HG03108 (cell line): ENCODE results near the gene ICAM2.
"Not testable (repeated sequence)": the region's sequence is repeated elsewhere in the genome, so short reads cannot be mapped to it uniquely, and the experiment has no call there.

Experiments used
- ATAC-seq: cut with Tn5 transposase; IDR thresholded peaks from one replicate; pipeline ENCODE4 v1.9.1; 2021; ENCODE audit warnings: moderate library complexity; ENCODE audit not compliant: unreplicated experiment

ICAM2 gene

DNA sequence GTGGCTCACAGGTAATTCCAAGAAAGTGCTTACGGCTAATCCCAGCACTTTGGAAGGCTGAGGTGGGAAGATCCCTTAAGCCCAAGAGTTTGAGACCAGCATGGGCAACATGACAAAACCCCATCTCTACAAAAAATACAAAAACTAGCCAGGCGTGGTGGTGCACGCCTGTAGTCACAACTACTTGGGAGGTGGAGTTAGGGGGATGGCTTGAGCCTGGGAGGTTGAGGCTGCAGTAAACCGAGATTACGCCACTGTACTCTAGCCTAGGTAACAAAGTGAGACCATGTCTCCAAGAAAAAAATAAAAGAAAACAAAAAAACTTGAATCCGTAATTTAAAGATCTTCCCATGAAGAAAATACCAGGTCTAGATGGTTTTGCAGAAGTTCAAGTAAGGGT is 5.0 kb downstream of the ICAM2 start:
- no peak for ATAC-seq

DNA sequence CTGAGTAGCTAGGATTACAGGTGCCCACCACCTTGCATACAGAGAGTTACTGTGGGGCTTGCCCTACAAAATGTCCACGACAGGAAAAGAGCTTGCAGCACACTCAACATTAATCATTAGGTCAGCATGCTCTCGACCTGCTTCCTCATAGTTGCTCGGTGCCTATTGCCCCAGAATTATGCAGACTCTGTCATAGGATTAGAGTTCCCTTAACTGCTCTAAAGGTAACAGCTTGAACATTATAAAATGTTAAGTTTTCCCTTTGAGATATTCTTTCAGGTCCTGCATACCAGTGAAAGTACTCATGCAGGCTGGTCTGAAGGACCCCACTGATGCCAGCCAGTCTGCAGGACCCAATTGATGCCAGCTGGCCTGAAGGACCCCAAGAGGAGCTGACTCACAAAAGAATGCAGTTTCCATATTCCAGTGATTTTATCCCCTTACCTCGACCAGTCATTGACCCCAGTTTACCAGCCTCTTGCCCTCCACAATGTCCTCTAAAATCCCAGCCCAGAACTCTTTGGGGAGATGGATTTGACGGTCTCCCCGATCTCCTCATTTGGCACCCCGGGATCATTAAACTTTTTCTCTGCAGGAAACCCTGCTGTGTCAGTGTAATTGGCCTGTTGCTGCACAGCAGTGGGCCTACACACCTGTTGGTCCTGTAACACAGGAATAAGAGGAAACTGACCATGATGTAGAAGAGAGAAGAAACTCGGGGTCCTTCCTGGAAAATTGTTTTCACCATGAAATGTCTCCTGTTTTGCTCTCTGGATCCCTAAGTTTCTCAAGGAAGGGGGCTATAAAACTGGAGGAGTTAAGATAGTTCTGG is 10.6 kb downstream of the ICAM2 start:
- ATAC-seq: no peak

DNA sequence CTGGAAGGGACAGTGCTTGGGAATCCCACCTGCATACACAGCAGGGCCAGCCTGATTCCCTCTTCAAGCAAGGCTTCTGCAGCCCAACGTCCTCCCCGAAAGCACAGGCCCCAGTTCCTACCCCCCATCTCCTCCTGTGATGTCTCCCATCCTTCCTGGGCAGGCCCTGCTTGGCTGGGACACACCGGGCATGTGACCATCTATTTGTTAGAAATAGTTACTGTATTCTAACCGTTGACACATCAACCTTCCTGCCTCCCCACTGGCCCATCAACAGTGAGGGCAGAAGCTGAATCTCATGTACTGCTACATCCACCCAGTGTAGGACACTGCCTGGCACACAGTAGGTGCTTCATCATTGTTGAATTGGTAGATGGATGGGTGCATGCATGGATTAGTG is 11.6 kb downstream of the ICAM2 start:
- ATAC-seq: no peak

DNA sequence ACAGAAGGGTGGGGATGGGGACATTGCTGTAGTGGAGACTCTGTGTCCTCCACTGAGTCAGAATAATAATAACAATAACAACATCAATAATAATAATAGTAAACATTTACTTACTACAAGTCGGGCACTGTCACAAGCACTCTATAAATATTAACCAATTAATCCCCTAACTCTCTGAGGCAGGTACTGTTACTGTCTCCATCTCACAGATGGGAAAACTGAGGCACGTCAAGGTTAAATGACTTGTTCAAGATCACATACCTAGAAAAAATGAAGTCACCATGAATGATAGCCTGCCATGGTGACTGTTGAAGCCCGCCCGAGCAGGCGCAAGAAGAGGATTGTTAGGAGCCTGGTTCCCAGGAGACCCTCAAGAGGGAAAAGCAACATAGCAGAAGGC is 12.1 kb downstream of the ICAM2 start:
- ATAC-seq: no peak

DNA sequence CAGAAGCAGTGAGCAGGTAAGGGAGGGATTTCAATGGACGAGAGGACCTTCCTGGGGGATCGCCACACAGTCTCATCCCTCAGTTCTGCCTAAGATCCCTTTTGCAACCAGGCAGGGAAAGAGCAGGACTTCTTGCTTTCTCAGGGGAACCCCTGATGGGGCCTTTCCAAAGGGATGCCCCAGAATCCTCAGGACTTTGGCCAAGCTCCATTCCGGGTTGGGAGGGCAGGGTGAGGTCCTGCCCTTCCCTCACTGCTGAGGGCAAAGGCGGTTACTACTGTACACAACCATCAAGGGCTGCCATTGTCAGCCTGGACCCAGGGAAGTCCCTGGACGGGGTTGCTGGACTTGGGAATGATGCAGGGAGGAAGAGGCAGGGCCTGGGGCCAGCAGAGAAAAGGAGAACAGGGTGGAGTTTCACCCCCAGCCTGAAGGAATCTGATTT is 12.6 kb downstream of the ICAM2 start:
- no peak for ATAC-seq

DNA sequence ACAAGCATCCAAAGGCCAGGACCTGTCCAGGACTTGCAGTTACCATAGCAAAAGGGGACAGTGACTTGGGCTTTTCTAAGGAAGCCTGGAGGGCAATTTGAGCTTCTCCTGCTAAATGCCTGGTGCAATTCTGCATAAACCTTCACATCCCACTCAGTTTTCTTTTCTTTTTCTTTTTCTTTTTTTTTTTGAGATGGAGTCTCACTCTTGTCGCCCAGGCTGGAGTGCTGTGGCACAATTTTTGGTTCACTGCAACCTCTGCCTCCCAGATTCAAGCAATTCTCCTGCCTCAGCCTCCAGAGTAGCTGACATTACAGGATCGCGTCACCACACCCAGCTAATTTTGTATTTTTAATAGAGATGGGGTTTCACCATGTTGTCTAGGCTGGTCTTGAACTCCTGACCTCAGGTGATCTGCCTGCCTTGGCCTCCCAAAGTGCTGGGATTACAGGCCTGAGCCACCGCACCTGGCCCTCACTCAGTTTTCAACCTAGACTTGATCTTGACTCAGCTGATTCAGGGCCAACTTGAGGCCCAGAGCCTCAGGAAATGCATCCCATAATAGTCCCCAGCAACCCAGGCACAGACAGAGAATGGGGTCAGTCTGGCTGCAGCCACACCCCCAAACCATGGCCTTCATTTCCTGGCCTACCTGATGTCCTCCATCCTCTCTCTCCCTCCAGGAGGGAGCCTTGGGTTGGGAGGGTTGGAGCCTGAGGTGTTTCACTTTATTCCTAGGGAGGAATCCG is 13.2 kb downstream of the ICAM2 start:
- not testable (repeated sequence) for ATAC-seq

DNA sequence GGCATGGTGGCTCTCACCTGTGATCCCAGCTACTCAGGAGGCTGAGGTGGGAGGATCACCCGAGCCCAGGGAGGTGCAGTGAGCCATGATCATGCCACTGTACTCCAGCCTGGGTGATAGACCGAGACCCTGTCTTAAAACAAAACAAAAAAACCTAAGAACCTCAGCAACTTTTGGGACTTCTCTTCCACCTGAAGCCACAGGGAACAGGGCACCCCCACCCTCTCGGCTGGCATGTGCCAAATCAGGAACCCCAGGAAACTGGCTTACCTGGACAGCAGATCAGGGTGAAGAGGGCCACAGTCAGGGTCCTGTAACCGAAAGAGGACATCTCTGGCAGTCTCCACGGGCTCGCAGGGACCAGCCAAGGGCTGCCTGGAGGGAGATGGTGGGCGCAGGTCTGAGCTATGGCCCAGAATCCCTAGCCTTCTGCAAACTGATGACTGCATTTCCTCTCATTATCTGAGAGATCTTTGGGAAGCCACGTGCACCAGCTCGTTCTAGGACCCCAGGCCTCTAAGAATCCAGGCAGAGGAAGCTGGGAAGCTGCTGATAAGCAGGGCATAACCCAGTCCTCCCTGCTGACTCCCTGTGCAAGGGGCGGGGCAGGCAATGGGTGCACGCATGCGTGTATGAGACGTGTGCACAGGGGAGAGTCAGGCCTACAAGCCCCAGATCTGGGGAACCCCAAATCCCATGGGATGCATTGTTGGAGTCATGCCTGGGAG is 13.9 kb downstream of the ICAM2 start:
- ATAC-seq: no peak

DNA sequence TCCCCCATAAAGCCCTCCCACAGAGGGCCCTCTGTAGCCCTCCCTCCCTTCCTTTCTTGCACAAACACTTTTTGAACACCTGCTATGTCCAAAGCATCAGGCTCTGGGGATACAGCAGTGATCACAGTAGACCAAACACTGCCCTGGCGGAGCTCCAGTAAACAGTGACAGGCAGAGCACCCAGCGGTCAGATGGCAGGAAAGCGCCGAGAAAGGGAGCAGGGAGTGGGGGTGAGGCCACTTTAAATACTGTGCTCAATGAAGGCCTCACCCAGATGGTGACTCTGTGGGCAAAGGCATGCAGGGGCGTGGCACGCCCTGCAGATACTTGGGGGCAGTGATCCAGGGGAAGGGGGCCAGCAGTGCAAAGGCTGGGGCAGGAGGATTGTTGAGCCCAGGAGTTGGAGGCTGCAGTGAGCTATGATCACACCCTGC is 14.7 kb downstream of the ICAM2 start:
- no peak for ATAC-seq

DNA sequence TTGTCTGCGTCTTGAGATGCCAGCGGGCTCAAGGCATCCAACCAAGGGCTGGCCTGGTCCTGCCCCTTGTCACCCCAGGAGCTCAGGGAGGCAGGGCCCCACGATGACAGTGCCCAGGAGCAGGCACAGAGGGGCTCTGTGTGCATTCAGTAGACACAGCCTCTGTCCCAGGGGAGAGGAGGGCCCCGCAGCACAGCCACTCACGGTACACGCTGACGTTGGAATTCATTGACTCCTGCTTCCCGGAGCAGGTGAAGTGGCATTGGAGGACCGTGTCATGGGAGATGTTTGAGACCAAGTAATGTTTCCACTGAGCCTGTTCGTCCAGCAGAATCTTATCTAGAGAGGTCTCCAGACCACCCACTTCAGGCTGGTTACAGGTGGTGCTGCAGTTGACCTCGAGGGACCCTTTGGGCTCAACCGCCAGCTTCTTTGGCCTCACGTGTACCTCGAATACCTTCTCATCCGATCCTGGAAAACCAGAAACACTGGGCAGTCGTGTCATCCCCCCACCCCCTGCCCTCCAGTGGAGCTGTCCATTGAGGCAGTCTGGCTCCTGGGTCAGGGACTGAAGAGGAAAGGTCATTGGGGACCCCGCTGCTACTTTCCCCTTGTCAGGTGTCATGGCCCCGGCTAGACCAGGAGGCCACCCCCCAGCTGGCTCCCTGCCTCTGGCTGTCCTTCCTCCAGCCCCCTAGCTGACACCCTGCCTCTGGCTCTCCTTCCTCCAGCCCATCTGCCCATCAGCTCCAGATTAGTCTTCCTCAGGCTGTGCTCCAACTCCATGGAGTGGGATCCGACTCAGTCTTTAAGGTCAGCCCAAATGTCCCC is 15.3 kb downstream of the ICAM2 start:
- ATAC-seq: no peak

DNA sequence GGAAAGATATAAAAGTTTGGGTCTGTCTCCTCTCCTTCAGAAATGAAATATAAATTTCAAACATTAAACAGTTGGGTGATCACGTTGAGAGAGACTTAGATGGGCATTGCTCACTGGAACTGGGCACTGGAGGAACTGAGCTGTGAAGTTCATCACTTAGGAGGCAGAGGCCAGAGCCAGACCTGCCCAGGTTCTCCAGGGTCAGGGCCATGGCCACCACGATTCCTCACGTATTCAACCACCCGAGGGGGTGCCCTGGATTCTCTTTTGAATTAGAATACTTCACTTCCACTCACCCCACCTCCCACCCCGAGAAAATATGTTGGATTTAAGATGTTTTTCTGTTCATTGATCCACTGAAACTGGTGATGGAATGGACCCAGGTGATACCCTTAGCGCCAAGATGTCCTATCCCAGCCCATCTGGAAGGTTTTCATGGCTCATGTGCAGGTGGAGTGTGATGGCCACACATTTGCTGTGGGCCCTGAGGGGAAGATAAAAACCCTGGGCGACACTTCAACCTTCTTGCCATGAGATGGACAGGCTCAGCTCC is 16.1 kb downstream of the ICAM2 start:
- no peak for ATAC-seq

DNA sequence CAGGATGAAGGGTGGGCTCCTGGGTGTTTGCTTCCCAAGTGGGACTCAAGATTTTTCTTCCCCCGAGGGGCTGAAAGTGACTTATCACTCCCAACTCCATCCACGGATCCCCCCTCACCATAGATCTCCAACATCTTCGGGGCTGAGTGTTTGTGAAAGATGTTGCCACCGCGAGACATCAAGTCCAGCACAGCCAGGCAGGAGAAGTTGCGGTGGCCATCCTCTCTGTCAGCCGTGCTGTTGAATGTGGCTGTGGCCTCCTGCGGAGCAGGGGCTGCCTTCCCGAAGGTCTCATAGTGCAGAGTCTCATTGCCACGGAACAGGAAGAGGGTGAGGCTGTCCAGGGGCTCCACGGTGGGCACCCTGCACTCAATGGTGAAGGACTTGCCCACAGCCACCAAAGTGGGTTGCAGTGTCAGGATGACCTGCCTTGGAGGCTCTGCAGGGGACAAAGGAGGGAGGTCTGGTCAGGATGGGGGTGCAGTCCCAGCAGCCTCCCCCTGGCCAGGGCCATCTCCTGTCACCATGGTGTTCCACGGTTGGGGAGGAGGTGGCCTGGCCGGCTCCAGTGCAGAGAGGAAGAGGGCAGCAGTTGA is 16.8 kb downstream of the ICAM2 start:
- no peak for ATAC-seq

DNA sequence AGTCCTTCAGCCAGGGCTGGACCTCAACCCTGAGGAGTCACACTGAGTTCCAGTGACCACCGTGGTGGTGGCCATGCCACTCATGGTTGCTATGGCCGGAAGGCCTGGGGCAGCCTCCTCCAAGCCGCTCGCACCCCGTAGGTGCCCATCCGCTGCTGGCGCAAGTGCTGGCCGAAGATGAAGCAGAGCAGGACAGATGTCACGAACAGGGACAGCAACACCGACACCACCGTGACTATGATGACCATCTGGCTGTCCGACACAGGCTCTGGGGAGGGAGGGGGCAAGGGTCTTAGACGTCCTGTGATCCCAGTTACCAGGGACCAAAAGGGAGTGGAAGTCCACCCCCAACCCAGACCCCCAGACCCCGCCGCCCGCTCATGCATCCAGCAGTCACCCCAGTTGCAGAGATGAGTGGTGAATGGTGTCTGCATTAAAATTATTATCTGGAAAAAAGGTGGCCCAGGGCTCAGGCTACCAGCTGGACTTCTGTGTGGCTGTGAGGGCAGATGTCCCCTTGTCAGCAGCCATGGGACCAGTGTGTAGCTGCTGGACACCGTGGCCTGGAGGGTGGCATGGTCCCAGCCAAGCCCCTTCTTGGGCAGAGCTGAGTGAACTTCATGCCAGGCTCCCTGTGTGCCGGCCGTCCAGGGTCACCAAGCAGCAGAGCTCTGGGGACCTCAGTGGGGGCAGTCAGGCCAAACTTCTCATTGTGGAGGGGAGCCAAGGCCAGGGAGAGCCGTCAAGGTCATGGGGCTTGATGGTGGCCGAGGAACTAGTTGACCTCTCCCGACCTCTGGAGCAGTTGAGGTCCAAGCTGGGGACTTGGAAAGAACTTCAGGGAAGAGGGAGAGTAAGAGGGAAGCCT is 17.5 kb downstream of the ICAM2 start:
- no peak for ATAC-seq

DNA sequence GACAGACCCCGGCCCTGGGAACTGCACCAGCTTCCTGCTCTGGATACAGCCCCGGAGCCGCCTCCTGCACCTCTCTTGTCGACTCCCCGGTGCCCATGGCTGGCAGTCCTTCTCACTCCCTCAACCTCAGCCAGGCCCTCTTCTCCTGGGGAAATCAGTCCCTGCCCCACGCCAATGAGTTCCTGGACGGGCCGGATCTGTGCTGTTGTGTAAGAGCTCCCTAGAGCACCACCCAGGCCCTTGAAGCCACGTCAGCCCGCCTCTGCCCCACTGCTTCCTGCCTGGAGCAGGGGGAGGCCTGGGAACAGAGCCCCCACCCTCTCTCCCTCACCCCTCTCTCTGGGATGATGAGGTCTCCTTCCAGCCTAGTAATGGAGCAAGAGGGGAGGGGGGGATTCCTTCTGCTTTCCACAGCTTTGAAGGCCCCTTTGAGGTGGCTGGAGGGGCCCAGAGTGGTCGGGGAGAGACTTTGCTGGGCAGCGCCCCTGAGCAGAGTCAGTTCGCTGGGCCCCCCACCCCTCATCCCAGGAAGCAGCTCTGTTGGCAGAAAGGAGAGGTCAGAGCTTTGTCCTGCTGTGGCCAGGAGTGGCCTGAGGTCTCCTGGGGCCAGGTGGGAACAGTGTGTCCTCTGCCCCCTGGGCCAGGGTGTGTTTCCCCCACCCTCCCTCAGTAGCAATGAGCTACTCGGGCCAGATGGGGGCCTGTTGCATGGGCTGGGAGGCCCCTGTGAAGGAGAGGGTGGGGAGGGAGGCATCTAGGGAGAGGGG is 18.5 kb downstream of the ICAM2 start:
- no peak for ATAC-seq

DNA sequence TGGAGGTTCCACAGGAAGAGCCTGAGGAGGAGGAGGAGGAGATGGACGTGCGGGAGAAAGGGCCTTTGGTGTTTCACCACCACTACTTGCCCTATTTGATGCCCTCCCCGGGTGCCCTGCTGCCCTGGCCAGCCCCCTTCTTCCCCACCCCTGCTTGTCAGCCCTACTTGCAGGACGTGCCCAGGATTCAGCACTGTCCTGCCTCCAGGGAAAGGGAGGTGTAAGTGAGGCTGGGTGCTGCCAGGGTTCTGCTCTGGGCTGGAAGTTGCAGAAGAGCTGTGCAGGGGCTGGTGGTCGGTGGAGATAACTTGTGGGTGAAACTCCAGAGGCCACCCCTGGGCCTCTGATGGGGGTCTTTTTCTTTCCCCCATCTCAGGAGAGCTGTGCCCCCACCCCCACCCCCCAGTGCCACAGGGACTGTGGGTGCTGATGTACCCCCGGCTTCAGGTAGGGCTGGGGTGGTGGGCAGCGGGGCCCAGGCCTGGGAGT is 19.3 kb downstream of the ICAM2 start:
- ATAC-seq: no peak

DNA sequence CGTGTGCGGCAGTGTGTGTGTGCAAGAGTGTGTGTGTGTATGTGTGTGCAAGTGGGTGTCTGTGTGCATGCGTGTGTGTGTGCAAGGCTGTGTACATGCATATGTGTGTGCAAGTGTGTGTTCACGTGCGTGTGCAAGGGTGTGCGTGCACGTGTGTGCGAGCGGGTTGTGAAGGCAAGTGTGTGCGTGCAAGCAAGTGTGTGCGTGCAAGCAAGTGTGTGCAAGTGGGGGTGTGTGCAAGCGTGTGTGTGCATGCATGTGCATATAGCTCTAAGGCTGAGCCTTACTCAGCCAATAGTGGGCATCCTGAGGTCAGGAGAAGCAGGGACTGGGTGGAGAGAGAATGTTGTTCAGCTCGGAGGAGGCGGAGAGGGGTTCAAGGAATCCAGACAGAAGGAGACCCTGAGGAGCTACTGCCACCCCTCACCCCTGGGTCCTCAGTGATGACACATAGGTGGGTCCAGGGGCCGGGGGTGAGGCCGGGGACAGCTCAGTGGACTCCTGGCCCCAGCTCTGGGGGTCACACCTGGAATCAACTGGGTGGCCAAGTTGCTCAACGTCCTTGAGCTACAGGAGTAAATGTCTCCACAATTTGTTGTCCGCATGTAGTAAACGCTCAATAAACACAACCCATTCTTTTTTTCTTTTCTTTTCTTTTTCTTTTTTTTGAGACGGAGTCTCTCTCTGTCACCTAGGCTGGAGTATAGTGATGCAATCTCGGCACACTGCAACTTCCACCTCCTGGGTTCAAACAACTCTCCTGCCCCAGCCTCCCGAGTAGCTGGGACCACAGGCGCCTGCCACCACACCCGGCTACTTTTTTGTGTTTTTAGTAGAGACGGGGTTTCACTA is 20.5 kb downstream of the ICAM2 start:
- ATAC-seq: no peak

DNA sequence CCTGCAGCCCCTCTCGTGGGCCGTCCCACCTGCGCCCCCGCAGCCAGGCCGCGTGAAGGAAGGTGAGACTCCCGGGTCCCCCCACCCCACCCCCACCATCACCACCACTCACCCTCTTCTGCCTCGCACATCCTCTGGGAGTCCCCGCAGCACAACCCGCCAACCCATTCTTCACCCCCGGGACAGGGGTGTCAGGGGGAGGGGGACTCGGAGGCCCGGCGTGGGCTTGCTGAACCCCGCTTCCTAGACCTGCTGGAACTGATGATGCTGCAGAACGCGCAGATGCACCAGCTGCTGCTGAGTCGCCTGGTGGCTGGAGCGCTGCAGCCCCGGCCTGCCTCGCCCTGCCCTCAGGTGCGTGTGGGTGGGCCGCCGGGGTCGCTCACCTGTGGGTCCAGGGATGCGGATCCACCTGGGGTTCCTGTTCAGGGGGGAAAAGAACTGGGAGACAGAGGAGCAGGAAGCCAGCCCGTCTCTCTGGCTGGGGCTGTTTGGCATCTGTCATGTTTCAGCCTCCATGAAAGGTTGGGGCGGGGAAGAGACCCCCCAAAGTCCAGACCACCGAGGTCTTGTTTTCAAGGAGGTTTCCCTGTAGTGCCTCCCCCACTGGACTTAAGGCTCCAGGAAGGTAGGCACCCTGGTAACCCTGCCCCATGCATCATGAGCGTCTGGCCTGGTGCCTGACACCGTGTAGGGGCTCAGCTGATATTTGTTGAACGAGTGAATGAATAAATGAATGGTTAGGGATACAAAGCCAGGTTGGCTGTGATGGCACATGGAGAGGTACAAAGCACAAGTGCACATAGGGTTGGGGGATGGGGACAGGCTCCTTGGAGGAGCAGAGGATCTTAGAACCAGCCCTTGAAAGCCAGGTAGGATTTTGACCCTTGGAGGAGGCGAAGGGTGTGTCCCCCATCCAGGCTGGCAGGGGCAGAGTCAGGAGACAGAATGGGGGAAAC is 21.4 kb downstream of the ICAM2 start:
- ATAC-seq: no peak
